GM12878 (cell line): Measurements from ENCODE around the gene FBLN1.

Source experiments
- BCL3 ChIP-seq: IDR thresholded peaks from 2 replicates; pipeline ENCODE4 v1.6.1; 2011; ENCODE audit warnings: borderline replicate concordance, low read depth, mild to moderate bottlenecking, moderate library complexity, low read length; ENCODE audit not compliant: insufficient read depth, poor library complexity, severe bottlenecking
- EP300 ChIP-seq, 2 experiments: fragments of 150-350 bp in 1 of 2; IDR thresholded peaks; 2 replicates each; pipeline ENCODE4 v1.6.1; 2011 to 2012; ENCODE audit warnings: low read depth in 2 of 2, low read length in 2 of 2, borderline replicate concordance in 1 of 2, improper control_type of control experiment in 1 of 2, inconsistent platforms in 1 of 2; ENCODE audit not compliant: control insufficient read depth in 1 of 2
- SIX5 ChIP-seq: IDR thresholded peaks from 2 replicates; pipeline ENCODE4 v1.6.1; 2011; ENCODE audit warnings: mild to moderate bottlenecking, low read depth, low read length, moderate library complexity; ENCODE audit not compliant: severe bottlenecking

GRCh38 chr22:45550891-45551290, 48.2 kb downstream of the FBLN1 start:
- TF ChIP-seq EP300 (IDR thresholded peaks at IDR 0.05; ENCODE audit: borderline replicate concordance in 1 of 2, control insufficient read depth in 1 of 2, low read depth in 2 of 2, low read length in 2 of 2) (no peak), BCL3 (no peak), SIX5 (no peak)
